B cell (primary cell): Measurements from ENCODE around the gene TNRC6C.

Experiments used
- CTCF ChIP-seq: fragments of 200-600 bp; IDR thresholded peaks from one replicate; pipeline ENCODE4 v1.8.0; 2022; ENCODE audit warnings: antibody characterized with exemption, mild to moderate bottlenecking
- EZH2 ChIP-seq: IDR thresholded peaks from 2 replicates; pipeline ENCODE4 v1.6.1; 2012; ENCODE audit warnings: borderline replicate concordance, low read depth, mild to moderate bottlenecking, moderate library complexity, low read length; ENCODE audit not compliant: insufficient read depth, poor library complexity, severe bottlenecking

- TF ChIP-seq CTCF = no peak
- TF ChIP-seq EZH2 = no peak
These were observed 34.6 kb upstream of the TNRC6C start for GRCh38 chr17:77923776-77924513.
